ENCODE results near the gene ERCC6.

- TF ChIP-seq CTCF (IDR thresholded peaks at IDR 0.05) = no peak
- TF ChIP-seq POLR2AphosphoS5 (IDR thresholded peaks at IDR 0.05; ENCODE audit: insufficient read depth in 1 of 2, low read depth in 1 of 2) = no peak
- TF ChIP-seq POLR2A (IDR thresholded peaks at IDR 0.05) = no peak
These were observed 34.4 kb downstream of the ERCC6 start for GRCh38 chr10:49504528-49504927.

Measured in vagina (tissue), 2 donors.